GM12878 (cell line): Measurements from ENCODE around the gene FAM162A. TPM values are rescaled to one million over a fixed set of nuclear protein-coding genes. Genes with fewer than 3 reads are reported as not detected.
A peak's percentile ranks its signal among the peaks of the same experiment; 100 is the strongest.

Experiments used
- ATAC-seq: fragments of 200-7000 bp; cut with Tn5 transposase; 3 replicates; pipeline ENCODE4 v1.9.1; 2020; ENCODE audit warnings: mild to moderate bottlenecking, moderate library complexity
- BruUV-seq: library from RNA; stranded (reverse); fragments of 400-500 nt; replicated peaks from 2 replicates; lab custom pipeline; 2021; lab: Mats Ljungman, UMichigan
- CTCF ChIA-PET: fragments of 300-600 bp; sonication (Branson Sonifier 250); formaldehyde crosslinking; extraction: SDS; loops from one replicate; lab custom pipeline; 2021; ENCODE audit warnings: inconsistent platforms; lab: Yijun Ruan, JAX
- POLR2A ChIA-PET: fragments of 350-600 bp; formaldehyde crosslinking; extraction: SDS; loops from one replicate; lab custom pipeline; 2021; ENCODE audit warnings: inconsistent platforms; lab: Charles Lee
- RAD21 ChIA-PET: fragments of 300-600 bp; sonication (Branson Sonifier 250); formaldehyde crosslinking; loops from one replicate; lab custom pipeline; 2023; ENCODE audit warnings: antibody characterized with exemption; ENCODE audit not compliant: unreplicated experiment; lab: Charles Lee
- SMC1A ChIA-PET: fragments of 300-600 bp; sonication (Branson Sonifier 250); formaldehyde crosslinking; loops from one replicate; lab custom pipeline; 2023; ENCODE audit not compliant: unreplicated experiment, uncharacterized antibody; lab: Charles Lee
- DNase-seq: peaks from one replicate; pipeline ENCODE4 v3.0.0-alpha.2; 2011; ENCODE audit warnings: low read depth, low spot score
- FAIRE-seq: peaks from 3 replicates; lab custom pipeline; 2011; peaks lifted over from hg19 to GRCh38; lab: Jason Lieb, UNC
- H2AFZ ChIP-seq: 2 replicates; pipeline ENCODE4 v1.6.0; 2011; ENCODE audit warnings: low read depth, low read length, control low read depth; ENCODE audit not compliant: control insufficient read depth
- H3K27ac ChIP-seq: 2 replicates; pipeline ENCODE4 v1.5.1; 2011; ENCODE audit warnings: control low read depth; ENCODE audit not compliant: control insufficient read depth, insufficient read depth
- H3K27me3 ChIP-seq, 2 experiments: replicated peaks in 1 of 2; 2 replicates each; pipeline versions ENCODE4 v1.6.0 to v1.6.1; 2011; ENCODE audit warnings: low read length in 1 of 2; ENCODE audit not compliant: control insufficient read depth in 2 of 2, insufficient read depth in 2 of 2
- H3K36me3 ChIP-seq, 2 experiments: 2 replicates each; pipeline ENCODE4 v1.5.1; 2011; ENCODE audit warnings: low read length in 1 of 2; ENCODE audit not compliant: control insufficient read depth in 2 of 2, insufficient read depth in 2 of 2
- H3K4me1 ChIP-seq: 2 replicates; pipeline ENCODE4 v1.6.1; 2011; ENCODE audit warnings: mild to moderate bottlenecking, low read length, moderate library complexity, mixed read lengths; ENCODE audit not compliant: control insufficient read depth, insufficient read depth
- H3K4me2 ChIP-seq: 2 replicates; pipeline ENCODE4 v1.6.0; 2011; ENCODE audit warnings: control low read depth; ENCODE audit not compliant: control insufficient read depth, insufficient read depth
- H3K4me3 ChIP-seq: fragments of 200-600 bp; sonication (generic); 2 replicates; pipeline ENCODE4 v1.5.1; 2016
- H3K79me2 ChIP-seq: 2 replicates; pipeline ENCODE4 v1.6.0; 2011; ENCODE audit warnings: low read length; ENCODE audit not compliant: control insufficient read depth, insufficient read depth
- H3K9ac ChIP-seq: 2 replicates; pipeline ENCODE4 v1.8.0; 2011; ENCODE audit warnings: low read length, control low read depth, mixed read lengths; ENCODE audit not compliant: control insufficient read depth, insufficient read depth
- H3K9me3 ChIP-seq: replicated peaks from 3 replicates; pipeline ENCODE4 v1.5.1; 2011; ENCODE audit warnings: mild to moderate bottlenecking, low read length; ENCODE audit not compliant: control insufficient read depth, insufficient read depth
- H4K20me1 ChIP-seq: 2 replicates; pipeline ENCODE4 v1.6.0; 2011; ENCODE audit not compliant: control insufficient read depth, insufficient read depth
- CREB1 ChIP-seq: IDR thresholded peaks from 2 replicates; pipeline ENCODE4 v1.6.1; 2012; ENCODE audit warnings: low read depth, mild to moderate bottlenecking, inconsistent platforms
- E2F8 ChIP-seq: fragments of 450-650 bp; IDR thresholded peaks from 2 replicates; pipeline ENCODE4 v1.6.1; 2018; ENCODE audit warnings: mild to moderate bottlenecking, low read depth, moderate library complexity; ENCODE audit not compliant: partially characterized antibody
- MLLT1 ChIP-seq: fragments of 450-650 bp; IDR thresholded peaks from 2 replicates; pipeline ENCODE4 v1.6.1; 2016; ENCODE audit warnings: mild to moderate bottlenecking
- RB1 ChIP-seq: fragments of 450-650 bp; formaldehyde crosslinking; IDR thresholded peaks from 2 replicates; pipeline ENCODE4 v1.6.1; 2017; ENCODE audit warnings: mild to moderate bottlenecking, borderline replicate concordance
- WGBS: methylation state at CpG from one replicate; pipeline ENCODE4 v1.1.6; 2016; ENCODE audit warnings: low lambda C conversion rate; ENCODE audit not compliant: insufficient replicate concordance, insufficient coverage; ENCODE audit errors: missing lambda C conversion rate; 5-methylcytosine and 5-hydroxymethylcytosine counted together
- in situ Hi-C: fragments of 300-500 bp; cut with MboI; formaldehyde crosslinking; loops from 9 replicates; pipeline ENCODE4 v1.14.3; 2018; ENCODE audit warnings: mixed read lengths
- intact Hi-C: fragments of 100-400 bp; cut with micrococcal nuclease; formaldehyde crosslinking; loops from one replicate; pipeline ENCODE4 v1.14.2; 2022; ENCODE audit not compliant: unreplicated experiment
- polyA plus RNA-seq, 11 experiments: library from polyadenylated mRNA; depleted of rRNA in 4 of 11; unstranded in 6 of 11; stranded (reverse) in 5 of 11; fragments of >200 nt; fragmentation: Nextera tagmentation in 4 of 11; fragmentation: Illumina TruSeq in 1 of 11; extraction: Ambion mirVana in 4 of 11; extraction: Trizol in 1 of 11; gene quantifications; 1 replicate in 1 of 11; 2 replicates in 10 of 11; pipeline versions ENCODE4 v1.2.1 to v1.2.3, GENCODE V29; 2011 to 2016; ENCODE audit warnings: inconsistent platforms in 2 of 11, missing spikeins in 2 of 11, low read depth in 1 of 11
- total RNA-seq, 4 experiments: library from RNA; depleted of rRNA in 3 of 4; stranded (reverse); fragments of >200 nt in 3 of 4; fragmentation: Illumina TruSeq in 1 of 4; extraction: Trizol in 1 of 4; gene quantifications; 2 replicates each; pipeline versions ENCODE4 v1.2.1 to v1.2.3, GENCODE V29; 2013 to 2021

Gene FAM162A
- total and polyA plus RNA-seq, 10 of the 15 experiments (the other 5 are each of a cell fraction or from before 2014, with no cell fraction given), result 59.2 to 346 (median 149) TPM

GRCh38 chr3:122382888-122383666 lies 905 bp upstream of the FAM162A start, which contains the start of gene MIX23 (continued):
- peak; percentile 30; the same call in 1 of the 2 replicates for TF ChIP-seq RB1
- TF ChIP-seq CREB1, result peak; percentile 49

- FAIRE-seq, result no peak
- Histone ChIP-seq H3K9ac (no peak overlapping the region), H4K20me1 (no peaks in the 10 kb centered on the region), H3K4me1 (peaks cover 5% of the 10 kb centered on the region), H3K27ac (no peak overlapping the region), H3K9me3 (no peaks in the 10 kb centered on the region), H3K4me3 (no peak overlapping the region), H3K27me3 (no peaks in the 10 kb centered on the region), H2AFZ (no peak overlapping the region), H3K79me2 (peaks cover 73% of the 10 kb centered on the region), H3K36me3 (peaks cover 0 to 5% of the 10 kb centered on the region in 2 experiments; a peak in 2 of 4 replicates), H3K4me2 (peak overlapping the region; percentile 67; the same call in 1 of the 2 replicates)
- no peak for DNase-seq
- no TSS peak for BruUV-seq
- no peak for ATAC-seq
- ChIA-PET CTCF (interaction anchor here (4.3 kb wide), 1 partner anchor 81 kb away, joined by 78 read pairs; no protein-coding TSS in a partner anchor), RAD21 (no interaction called here), SMC1A (no interaction called here), POLR2A (no interaction called here)
- 0 out of 2 replicates have a peak, but pooled peaks have one; percentile 17 for TF ChIP-seq MLLT1
- no peak for TF ChIP-seq E2F8
- intact Hi-C loops (loop anchor here (10.0 kb wide), 2 partner anchors 283 to 843 kb away; partner anchors contain the start of gene POLQ), in situ Hi-C loops (no loop called here)
- 80% methylated on average over 3 of the region's 3 CpGs for WGBS
Measured at GRCh38 chr3:122387709-122388108, 3.7 kb downstream of the FAM162A start.
